ENCODE data around the gene PHC2. TPM values are rescaled to one million over a fixed set of nuclear protein-coding genes. Genes with fewer than 3 reads are reported as not detected.

PHC2 gene
- total RNA-seq, 4 donors from 2014 or later, result 52.7 to 68.9 (median 59.8) TPM

DNA sequence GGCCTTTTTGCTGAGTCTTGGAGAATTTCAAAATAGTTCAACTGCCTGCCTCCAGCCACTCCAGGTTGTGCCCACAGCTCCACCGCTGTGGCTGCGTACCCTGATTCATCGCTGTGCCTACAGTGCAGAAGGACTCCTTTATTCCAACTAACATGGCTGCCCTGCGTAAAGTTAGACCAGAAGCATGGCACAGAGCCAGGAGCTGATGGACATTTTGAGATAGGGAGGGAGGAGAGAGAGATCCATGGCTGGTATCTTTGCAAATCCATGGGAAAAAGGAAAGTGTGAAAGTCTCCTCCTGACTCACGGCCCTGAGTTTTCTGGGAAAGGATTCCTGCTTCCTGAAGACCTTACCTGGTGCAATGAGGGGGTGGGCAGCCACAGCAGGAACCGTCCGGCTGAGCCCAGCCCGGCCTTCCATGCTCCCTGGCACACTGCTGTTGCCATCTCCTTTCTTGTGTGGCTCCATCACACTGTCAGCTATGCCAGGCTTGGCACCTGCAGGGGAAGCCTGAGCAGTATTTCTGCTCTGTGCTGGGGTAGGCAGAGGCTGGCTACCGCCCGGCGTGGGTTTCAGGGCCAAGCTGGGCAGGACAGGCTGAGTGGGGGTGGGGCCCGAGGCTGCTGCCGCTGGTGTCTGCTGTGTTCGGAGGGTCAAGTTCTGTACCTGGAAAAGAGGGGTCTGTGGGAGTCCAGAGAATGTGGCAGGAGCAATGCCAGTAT, 64.0 kb downstream of the PHC2 start:
- no peak for TF ChIP-seq POLR2AphosphoS5 (IDR thresholded peaks at IDR 0.05)
- TF ChIP-seq, protein P1, sequence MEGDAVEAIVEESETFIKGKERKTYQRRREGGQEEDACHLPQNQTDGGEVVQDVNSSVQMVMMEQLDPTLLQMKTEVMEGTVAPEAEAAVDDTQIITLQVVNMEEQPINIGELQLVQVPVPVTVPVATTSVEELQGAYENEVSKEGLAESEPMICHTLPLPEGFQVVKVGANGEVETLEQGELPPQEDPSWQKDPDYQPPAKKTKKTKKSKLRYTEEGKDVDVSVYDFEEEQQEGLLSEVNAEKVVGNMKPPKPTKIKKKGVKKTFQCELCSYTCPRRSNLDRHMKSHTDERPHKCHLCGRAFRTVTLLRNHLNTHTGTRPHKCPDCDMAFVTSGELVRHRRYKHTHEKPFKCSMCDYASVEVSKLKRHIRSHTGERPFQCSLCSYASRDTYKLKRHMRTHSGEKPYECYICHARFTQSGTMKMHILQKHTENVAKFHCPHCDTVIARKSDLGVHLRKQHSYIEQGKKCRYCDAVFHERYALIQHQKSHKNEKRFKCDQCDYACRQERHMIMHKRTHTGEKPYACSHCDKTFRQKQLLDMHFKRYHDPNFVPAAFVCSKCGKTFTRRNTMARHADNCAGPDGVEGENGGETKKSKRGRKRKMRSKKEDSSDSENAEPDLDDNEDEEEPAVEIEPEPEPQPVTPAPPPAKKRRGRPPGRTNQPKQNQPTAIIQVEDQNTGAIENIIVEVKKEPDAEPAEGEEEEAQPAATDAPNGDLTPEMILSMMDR (IDR thresholded peaks at IDR 0.05), result no peak
- H3K36me3 ChIP-seq, result no peaks in the 10 kb centered on the region
- intact Hi-C loops (cut with DNase I; ENCODE audit: low total_unique reads) (no loop called here), in situ Hi-C loops (cut with MboI; ENCODE audit: low pct_ligation_motif_present in 1 of 4, low pct_unique_long_range_greater_than_20kb in 1 of 4, low sequenced_read_pairs in 3 of 4) (loop anchor here (5.0 to 25.0 kb wide), 3 partner anchors 70 to 95 kb away; partner anchors contain the start of gene ZSCAN20 (in 1 of the 4))
- peak overlapping the region; percentile 24 to 79 (median 63) for H3K27ac ChIP-seq
- H3K9me3 ChIP-seq, result no peaks in the 10 kb centered on the region
- 72 to 79% methylated on average over 7 to 14 of the region's 14 CpGs for WGBS, 2 donors (ENCODE audit: low coverage in 1 of 2)
- no peak overlapping the region for H3K4me3 ChIP-seq
- peaks cover 10 to 33% (median 13%) of the 10 kb centered on the region in 4 donors for H3K4me1 ChIP-seq
- no peaks in the 10 kb centered on the region for H3K27me3 ChIP-seq
- no peak for DNase-seq

DNA sequence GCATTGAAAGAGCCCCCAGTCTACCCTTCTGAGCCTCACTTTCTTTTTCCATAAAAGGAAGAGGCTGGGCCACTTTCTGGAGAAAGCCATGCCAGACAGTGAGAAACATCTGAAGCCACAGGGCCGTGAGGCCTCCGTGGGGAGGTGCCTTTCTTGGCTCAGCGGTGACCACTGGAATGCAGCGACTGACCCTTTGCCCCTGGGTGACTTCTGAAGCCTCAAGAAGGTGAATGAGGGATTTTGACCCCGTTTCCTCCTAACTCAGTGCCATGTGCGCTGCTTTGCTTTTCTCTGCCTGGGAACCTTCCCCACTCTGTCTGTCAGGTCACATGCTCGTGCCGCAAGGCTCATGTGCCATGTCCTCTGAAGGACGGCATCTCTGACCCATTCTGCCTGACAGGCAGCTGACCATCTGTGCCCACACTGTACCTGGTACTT, 65.3 kb downstream of the PHC2 start:
- TF ChIP-seq POLR2A (IDR thresholded peaks at IDR 0.05), result no peak
- no peak for TF ChIP-seq POLR2AphosphoS5 (IDR thresholded peaks at IDR 0.05)
- TF ChIP-seq, protein P1 (IDR thresholded peaks at IDR 0.05), result no peak
- no peak for TF ChIP-seq EP300 (IDR thresholded peaks at IDR 0.05; ENCODE audit: low read depth)
- WGBS, 2 donors (ENCODE audit: low coverage in 1 of 2), result 80% methylated on average over 9 of the region's 9 CpGs; no CpG with 5 or more reads in 1 of the 2 donors
- Histone ChIP-seq H3K27me3 (no peaks in the 10 kb centered on the region), H3K9me3 (no peaks in the 10 kb centered on the region), H3K4me1 (peaks cover 10 to 33% (median 13%) of the 10 kb centered on the region in 4 donors), H3K27ac (peak overlapping the region; percentile 65 to 79 (median 72)), H3K36me3 (no peaks in the 10 kb centered on the region), H3K4me3 (no peak overlapping the region)
- no peak for DNase-seq
- intact Hi-C loops (cut with DNase I; ENCODE audit: low total_unique reads) (no loop called here), in situ Hi-C loops (cut with MboI; ENCODE audit: low pct_ligation_motif_present in 1 of 4, low pct_unique_long_range_greater_than_20kb in 1 of 4, low sequenced_read_pairs in 3 of 4) (loop anchor here (5.0 to 25.0 kb wide), 3 partner anchors 68 to 97 kb away; partner anchors contain the start of gene ZSCAN20 (in 1 of the 4))

DNA sequence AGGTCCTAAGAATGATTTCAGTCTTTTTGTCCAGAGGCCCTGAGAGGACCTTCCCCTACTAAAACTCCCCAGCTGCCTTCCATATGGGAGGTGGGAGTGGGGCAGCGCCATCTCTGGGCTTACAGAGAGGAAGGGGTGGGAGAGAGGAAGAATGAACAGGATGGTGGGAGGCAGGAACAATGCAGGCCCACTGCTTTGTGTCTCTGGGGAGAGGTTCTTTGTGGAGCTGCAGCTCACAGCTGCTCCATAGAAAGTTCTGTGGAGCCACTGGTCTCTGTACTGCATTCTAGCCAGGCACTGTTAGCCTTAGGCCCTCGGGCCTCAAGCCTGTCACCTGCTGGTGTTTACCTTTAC, 66.4 kb downstream of the PHC2 start:
- no peaks in the 10 kb centered on the region for H3K27me3 ChIP-seq
- TF ChIP-seq POLR2AphosphoS5 (IDR thresholded peaks at IDR 0.05) (no peak), POLR2A (IDR thresholded peaks at IDR 0.05) (no peak), EP300 (IDR thresholded peaks at IDR 0.05; ENCODE audit: low read depth) (no peak)
- TF ChIP-seq, protein P1 (IDR thresholded peaks at IDR 0.05), result no peak
- H3K36me3 ChIP-seq, result no peaks in the 10 kb centered on the region
- in situ Hi-C loops (cut with MboI; ENCODE audit: low pct_ligation_motif_present in 1 of 4, low pct_unique_long_range_greater_than_20kb in 1 of 4, low sequenced_read_pairs in 3 of 4), result loop anchor here in 1 of 4 donors (10.0 to 25.0 kb wide), 2 partner anchors 70 to 98 kb away; partner anchors contain the start of gene ZSCAN20
- no peak overlapping the region for H3K4me3 ChIP-seq
- H3K27ac ChIP-seq, result peak overlapping the region; percentile 65 to 79 (median 72)
- H3K9me3 ChIP-seq, result no peaks in the 10 kb centered on the region
- WGBS, 2 donors (ENCODE audit: low coverage in 1 of 2), result 48% methylated on average over 2 of the region's 2 CpGs; no CpG with 5 or more reads in 1 of the 2 donors
- peaks cover 10 to 33% (median 13%) of the 10 kb centered on the region in 4 donors for H3K4me1 ChIP-seq
- no peak for DNase-seq
- intact Hi-C loops (cut with DNase I; ENCODE audit: low total_unique reads), result no loop called here

DNA sequence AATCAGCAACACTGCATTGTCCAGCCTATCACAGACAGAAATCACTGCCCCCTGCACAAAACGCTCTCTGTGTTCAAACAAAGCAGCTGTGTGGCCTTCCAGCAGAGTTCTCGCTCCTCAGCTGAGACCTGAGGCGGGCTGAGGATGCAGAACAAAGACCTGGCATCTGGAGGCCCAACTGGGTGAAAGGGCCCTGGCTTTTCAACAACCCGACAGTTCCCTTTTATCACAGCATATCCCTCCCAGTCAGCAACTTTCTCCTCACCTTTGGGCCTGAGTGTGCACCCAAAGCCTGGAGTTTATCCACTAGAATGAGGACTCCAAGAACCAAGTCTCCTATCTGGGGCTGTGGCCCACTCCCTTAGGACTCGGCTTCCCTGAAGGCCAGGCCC, 67.4 kb downstream of the PHC2 start:
- no peak for DNase-seq
- Histone ChIP-seq H3K36me3 (no peaks in the 10 kb centered on the region), H3K4me1 (peaks cover 10 to 33% (median 13%) of the 10 kb centered on the region in 4 donors), H3K9me3 (no peaks in the 10 kb centered on the region), H3K27ac (peak overlapping the region; percentile 65 to 79 (median 72)), H3K4me3 (no peak overlapping the region), H3K27me3 (no peaks in the 10 kb centered on the region)
- intact Hi-C loops (cut with DNase I; ENCODE audit: low total_unique reads) (no loop called here), in situ Hi-C loops (cut with MboI; ENCODE audit: low pct_ligation_motif_present in 1 of 4, low pct_unique_long_range_greater_than_20kb in 1 of 4, low sequenced_read_pairs in 3 of 4) (loop anchor here in 1 of 4 donors (10.0 to 25.0 kb wide), 2 partner anchors 69 to 99 kb away; partner anchors contain the start of gene ZSCAN20)
- no peak for TF ChIP-seq POLR2AphosphoS5 (IDR thresholded peaks at IDR 0.05)
- TF ChIP-seq POLR2A (IDR thresholded peaks at IDR 0.05), result no peak
- no peak for TF ChIP-seq EP300 (IDR thresholded peaks at IDR 0.05; ENCODE audit: low read depth)
- TF ChIP-seq, protein P1 (IDR thresholded peaks at IDR 0.05), result no peak
- WGBS, 2 donors (ENCODE audit: low coverage in 1 of 2), result 59 to 62% methylated on average over 2 to 5 of the region's 5 CpGs
